GM21360 (cell line): ENCODE data around the gene FANCD2.
"Not testable (repeated sequence)": the region's sequence is repeated elsewhere in the genome, so short reads cannot be mapped to it uniquely, and the experiment has no call there.

ENCODE experiments used
- ATAC-seq: cut with Tn5 transposase; IDR thresholded peaks from one replicate; pipeline ENCODE4 v1.9.1; 2021; ENCODE audit warnings: mild to moderate bottlenecking, moderate library complexity; ENCODE audit not compliant: unreplicated experiment

Gene FANCD2

DNA sequence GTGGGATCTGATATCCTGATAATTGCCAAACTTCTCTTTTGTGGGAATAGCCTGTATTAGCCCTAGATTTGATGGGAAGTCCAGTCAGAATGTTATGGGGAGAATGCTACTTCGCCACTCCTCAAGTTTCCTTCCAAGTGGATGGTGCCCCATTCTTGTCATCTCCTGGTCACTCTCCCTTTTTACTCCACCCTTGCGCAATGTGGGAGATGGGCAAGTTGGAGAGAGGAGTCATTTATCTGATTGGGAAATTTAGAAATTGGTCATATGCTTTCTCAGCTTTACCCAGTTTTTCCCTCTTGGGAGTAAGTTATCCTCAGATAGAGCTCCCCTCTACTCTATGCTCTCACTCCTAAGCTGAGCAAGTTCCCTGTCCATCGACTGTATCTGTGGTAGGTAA, 67.4 kb downstream of the FANCD2 start:
- ATAC-seq, result no peak

DNA sequence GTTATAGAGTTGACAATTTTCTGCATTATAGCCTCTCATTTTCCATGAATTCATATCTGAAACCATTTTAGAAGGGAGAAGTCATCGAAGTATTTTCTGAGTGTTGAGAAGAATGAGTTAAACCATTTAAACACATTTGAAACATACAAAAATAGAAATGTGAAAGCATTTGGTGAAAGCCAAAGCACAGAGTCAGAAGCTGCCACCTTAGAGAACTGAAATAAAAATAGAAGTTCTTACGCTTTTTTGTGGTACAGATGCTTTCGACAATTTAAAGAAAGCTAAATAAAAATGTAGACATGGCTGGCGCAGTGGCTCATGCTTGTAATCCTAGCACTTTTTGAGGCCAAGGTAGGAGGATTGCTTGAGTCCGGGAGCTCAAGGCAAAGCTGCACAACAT, 72.8 kb downstream of the FANCD2 start:
- ATAC-seq, result no peak

DNA sequence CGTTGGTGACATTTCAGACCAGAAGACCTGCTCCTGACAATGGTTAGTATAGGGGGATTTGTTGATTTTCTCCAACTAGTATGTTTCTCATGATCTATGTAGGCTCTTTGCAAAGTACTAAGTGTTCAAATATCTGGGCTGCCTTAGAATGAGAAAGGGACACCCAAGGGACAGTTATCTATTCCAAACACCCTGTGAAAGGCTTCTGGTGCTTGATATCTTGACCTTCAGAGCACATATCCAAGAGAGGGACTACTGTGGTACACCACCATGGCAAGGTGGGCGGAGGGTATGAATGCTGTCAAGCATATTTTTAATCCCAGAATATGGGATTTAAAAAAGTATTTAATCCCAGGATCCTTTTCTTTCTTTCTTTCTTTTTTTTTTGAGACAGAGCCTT, 80.7 kb downstream of the FANCD2 start:
- ATAC-seq, result no peak

DNA sequence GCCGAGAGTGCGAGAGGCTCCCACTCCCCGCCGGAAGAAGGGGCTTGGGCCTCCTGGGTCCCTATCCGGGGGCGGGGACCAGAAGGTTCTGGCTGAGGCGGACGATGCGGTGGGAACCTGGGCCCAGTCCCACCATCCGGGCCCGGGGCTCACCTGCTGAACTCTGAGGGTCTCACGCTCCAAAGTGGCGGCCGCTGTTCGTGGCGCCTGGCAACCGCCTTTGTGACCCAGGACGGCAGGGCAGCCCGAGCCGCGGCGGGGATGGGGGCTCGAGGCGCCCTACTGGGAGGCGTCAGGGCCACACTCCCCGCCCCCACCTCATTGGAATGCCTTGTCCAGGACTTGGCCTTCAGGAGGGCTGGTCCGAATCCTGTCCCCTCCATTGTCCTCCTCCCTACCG, 81.9 kb downstream of the FANCD2 start, which contains the start of gene FANCD2OS:
TSS of gene FANCD2OS (minus strand) at position 165 of the 400 bp plus-strand sequence. CDS start 3,481 bp downstream, outside the sequence.
- ATAC-seq, result no peak

DNA sequence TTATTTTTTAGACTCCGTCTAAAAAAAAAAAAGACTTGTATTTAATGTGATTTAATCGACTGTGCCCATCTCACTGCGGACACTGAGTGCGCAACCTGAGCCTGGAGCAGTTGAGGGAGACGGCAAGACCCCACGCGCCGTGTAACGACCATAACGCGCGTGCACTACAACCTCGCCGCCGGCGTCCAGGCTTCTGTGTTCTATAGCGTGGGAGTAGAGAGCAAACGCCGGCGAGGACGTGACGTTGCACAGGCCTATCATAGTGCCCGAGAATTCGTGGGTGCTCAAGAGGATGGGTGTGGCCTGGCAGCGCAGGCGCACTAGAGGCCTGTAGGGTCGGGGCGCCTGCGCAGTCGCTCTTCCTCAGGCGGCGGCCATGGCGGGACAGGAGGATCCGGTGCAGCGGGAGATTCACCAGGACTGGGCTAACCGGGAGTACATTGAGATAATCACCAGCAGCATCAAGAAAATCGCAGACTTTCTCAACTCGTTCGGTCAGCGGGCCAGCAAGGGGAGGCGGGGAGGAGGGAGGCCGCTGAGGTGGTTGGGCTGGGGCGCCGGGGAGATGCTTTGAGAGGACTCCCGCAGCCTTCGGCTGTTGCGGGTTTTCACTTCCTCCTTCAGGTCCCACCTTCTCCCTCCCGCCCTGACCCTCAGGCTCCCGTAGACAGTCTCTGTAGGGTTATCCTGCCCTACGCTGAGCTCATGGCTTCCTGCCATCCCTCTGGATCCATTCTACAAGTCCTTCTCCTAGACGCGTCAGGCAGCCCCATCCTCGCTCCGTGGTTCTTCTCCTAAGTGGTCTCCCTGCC, 89.3 kb downstream of the FANCD2 start, which contains the start of gene BRK1:
TSS of gene BRK1 (plus strand) at position 350 of the 812 bp plus-strand sequence. CDS start at position 377, 27 bp downstream.
- peak; percentile 94 for ATAC-seq

DNA sequence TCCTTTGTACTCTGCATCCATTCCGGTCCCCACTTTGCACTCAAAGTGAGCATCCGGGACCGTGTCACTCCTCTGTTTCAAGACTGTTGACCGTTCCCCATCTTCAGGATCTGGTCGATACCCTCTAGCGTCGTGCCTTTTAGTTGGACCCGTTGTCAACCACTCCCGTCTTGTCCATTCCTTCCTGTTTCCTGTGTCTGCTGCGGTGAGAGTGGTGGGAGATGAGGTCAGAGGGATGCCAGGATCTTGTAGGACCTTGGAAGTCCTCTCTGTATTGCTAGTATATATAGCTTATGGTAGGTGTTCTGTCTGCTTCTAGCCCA, 89.9 kb downstream of the FANCD2 start:
- no peak for ATAC-seq

DNA sequence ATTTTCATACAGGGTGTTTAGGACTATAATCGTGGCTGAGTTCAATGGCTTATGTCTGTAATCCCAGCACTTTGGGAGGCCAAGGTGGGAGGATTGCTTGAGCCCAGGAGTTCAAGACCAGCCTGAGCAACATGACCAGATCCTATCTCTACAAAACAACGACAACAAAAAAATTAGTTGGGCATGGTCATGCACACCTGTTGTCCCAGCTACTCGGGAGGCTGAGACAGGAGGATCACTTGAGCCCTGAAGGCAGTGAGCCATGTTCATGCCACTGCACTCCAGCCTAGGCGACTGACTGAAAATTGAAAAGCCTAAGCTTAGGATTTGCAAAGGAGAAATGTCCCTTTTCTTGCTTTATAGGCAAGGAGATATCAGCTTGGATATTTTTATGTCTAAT, 90.7 kb downstream of the FANCD2 start:
- no peak for ATAC-seq

DNA sequence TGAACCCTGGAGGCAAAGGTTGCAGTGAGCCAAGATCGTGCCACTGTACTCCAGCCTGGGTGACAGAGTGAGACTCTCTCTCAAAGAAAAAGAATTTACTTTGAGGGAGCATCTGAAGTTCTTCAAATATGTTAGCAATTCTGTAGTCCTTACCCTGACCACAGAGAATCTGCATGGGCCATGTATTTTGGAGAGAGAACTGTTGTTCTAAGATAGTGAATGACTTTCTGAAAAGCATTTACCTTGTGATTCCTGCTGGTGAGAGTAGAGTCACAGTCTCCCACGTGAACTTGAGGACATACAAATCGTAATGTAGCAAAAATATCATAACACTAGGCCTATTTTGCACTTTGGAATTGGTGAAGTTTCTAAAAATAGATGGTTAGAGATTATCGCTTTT, 93.1 kb downstream of the FANCD2 start:
- no peak for ATAC-seq

DNA sequence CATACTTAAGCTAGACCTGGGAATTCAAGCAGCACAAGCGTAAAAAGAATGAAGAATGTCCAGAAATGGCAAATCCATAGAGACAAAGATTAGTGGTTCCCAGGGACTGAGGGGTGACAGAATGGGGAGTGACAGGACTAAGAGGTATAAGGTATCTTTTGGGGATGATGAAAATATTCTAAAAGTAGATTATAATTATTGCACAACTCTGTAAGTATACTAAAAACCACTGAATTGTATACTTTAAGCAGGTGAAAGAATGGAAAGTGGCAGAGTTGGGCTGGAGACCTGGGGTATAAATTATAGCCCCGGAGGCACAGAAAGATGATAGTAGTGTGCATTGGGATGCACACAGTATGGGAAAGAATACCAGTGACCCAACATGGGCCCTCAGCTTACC, 94.8 kb downstream of the FANCD2 start:
- no peak for ATAC-seq

DNA sequence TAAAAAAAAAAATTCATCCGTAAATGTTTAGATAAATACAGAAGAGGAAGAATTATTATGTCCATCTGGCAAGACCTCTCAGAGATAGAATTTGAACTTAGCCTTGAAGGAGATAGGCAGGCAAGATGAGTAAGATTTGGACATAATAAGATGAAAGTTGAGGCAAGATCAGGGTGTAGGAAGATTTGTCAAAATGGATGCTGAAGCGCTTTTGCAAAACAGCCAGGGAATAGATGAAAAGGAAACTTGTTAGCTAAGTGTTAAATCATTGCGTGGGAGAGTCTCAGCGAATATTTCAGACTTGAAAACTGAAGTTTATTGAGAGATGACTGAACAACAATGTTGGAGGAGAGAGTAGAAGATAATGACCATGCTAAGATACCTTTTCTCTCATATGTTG, 96.5 kb downstream of the FANCD2 start:
- ATAC-seq, result no peak

DNA sequence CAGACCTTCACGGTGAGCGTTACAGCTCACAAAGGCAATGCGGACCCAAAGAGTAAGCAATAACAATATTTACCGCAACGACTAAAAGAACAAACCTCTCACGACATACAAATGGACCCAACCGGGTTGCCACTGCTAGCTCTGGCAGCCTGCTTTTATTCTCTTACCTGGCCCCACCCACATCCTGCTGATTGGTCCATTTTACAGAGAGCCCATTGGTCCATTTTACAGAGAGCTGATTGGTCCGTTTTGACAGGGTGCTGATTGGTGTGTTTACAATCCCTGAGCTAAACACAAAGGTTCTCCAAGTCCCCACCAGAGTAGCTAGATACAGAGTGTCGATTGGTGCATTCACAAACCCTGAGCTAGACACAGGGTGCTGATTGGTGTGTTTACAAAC, 109.6 kb downstream of the FANCD2 start:
- ATAC-seq, result not testable (repeated sequence)

DNA sequence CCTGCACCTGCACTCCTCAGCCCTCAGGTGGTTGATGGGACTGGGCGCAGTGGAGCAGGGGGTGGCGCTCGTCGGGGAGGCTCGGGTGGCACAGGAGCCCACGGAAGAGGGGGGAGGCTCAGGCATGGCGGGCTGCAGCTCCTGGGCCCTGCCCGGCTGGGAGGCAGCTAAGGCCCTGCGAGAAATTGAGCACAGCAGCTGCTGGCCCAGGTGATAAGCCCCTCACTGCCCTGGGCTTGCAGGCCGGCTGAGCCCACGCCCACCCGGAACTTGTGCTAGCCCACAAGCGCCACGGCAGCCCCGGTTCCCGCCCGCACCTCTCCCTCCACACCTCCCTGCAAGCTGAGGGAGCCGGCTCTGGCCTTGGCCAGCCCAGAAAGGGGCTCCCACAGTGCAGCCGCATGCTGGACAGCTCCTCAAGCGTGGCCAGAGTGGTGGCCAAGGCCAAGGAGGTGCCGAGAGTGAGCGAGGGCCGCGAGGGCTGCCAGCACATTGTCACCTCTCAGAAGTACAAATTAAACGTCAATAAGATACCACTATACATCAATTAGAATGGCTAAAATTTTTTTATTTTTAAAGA, 110.3 kb downstream of the FANCD2 start:
- ATAC-seq, result no peak

DNA sequence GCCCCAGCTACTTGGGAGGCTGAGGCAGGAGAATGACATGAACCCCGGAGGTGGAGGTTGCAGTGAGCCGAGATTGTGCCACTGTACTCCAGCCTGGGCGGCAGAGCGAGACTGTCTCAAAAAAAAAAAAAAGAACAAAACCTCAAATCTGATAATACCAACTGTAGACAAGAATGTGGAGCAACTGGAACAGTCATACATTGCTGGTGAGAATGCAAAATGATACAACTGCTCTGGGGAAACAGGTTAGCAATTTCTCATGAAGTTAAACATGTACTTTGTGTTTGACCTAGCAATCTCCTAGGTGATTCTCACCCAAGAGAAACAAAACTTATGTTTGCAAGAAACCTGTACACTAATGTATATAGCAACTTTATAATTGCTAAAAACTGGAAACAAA, 110.9 kb downstream of the FANCD2 start:
- ATAC-seq, result no peak

DNA sequence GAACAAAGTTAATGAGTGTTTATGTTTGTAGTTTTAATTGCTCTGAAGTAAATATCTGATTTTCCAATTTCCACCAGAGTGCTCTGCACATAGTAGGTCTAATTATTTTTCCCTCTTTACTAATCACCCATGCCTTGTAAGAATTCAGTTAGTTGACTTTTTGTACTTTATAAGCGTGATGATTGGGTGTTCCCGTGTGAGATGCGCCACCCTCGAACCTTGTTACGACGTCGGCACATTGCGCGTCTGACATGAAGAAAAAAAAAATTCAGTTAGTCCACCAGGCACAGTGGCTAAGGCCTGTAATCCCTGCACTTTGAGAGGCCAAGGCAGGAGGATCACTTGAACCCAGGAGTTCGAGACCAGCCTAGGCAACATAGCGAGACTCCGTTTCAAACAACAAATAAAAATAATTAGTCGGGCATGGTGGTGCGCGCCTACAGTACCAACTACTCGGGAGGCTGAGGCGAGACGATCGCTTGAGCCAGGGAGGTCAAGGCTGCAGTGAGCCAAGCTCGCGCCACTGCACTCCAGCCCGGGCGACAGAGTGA, 114.8 kb downstream of the FANCD2 start:
- no peak for ATAC-seq

DNA sequence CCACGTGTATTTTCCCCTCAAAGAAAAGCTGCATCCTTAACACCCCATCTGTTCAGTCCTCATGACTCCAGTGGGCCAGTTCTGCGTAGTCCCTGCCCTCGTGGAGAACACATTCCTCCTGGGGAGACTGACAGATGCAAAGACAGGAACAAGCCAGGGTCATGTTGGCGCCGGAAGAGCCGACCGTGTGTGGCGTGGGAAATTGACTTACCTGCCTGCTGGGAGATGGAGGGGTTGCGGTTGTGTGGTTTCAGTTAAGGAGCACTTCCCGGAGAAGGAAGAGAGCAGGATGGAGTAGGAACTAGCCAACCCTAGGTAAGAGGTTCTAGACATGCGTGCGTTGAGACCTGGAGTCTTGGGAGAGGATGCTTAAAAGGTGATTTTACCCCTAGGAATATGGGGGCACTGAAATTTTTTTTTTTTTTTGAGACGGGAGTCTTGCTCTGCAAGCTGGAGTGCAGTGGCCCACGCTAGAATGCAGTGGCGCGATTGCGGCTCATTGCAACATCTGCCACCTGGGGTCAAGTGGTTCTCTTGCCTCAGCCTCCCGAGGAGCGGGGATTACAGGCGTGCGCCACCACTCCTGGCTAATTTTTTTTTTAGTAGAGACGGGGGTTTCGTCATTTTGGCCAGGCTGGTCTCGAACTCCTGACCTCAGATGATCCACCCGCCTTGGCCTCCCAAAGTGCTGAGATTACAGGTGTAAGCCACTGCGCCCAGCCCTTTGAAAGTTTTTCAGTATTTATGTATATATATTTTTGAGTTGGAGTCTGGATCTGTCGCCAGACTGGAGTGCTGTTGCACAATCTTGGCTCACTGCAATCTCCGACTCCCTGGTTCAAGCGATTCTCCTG, 116.7 kb downstream of the FANCD2 start:
- ATAC-seq, result no peak

DNA sequence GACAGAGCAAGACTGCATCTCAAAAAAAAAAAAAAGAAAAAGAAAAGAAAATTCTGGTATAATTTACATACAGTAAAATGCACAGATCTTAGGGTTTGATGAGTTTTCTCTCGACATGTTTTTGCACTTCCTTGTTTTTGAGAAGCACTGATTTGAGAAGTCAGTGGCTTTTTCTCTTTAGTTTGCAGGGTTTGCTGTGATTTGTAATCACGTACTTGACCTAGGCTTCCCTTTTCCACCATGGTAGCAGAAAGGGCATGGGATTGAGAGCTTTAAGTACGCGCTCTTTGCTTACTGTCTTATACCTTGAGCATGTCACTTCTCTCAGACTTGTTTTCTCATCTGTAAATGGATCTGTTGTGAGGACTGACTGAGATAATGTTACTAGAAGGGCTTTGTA, 119.4 kb downstream of the FANCD2 start:
- no peak for ATAC-seq

DNA sequence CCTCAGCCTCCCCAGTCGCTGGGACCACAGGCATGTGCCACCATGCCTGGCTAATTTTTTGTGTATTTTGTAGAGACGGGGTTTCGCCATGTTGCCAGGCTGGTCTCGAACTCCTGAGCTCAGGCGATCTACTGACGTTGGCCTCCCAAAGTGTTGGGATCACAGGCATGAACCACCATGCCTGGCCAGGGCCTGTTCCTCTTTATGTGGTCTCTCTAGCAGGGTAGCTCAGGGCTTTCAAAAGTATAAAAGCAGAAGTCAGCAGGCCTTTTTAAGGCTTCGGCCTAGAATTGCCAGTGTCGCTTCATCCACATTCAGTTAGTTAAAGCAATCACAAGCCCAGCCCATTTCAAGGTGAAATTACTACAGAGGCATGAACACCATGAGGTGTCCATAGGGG, 123.0 kb downstream of the FANCD2 start:
- no peak for ATAC-seq

DNA sequence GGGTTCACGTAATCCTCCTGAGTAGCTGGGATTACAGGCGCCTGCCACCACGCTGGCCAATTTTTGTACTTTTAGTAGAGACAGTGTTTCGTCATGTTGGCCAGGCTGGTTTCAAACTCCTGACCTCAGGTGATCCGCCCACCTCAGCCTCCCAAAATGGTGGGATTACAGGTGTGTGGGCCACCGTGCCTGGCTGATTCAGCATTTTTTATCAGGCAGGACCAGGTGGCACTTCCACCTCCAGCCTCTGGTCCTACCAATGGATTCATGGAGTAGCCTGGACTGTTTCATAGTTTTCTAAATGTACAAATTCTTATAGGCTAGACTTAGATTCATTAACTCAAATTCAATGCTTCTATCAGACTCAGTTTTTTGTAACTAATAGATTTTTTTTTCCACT, 124.8 kb downstream of the FANCD2 start:
- ATAC-seq, result no peak
